ENCODE data around the gene STK32A.

GRCh38 chr5:147332658-147333057, 97.8 kb downstream of the STK32A start:
- TF ChIP-seq EZH2 (IDR thresholded peaks at IDR 0.05; ENCODE audit: borderline replicate concordance, insufficient read depth, low read depth, low read length, poor library complexity, severe bottlenecking) (no peak), CTCF (IDR thresholded peaks at IDR 0.05) (no peak)
